BE2C (cell line): ENCODE results near the gene FAM13C.

Experiments
- DNase-seq: peaks from one replicate; pipeline ENCODE4 v3.0.0-alpha.2; 2020
- H3K27me3 ChIP-seq: fragments of 250-450 bp; sonication (Bioruptor Pico); 2 replicates; pipeline ENCODE4 v1.5.1; 2020; ENCODE audit warnings: mild to moderate bottlenecking
- H3K36me3 ChIP-seq: fragments of 250-450 bp; sonication (Bioruptor Pico); 2 replicates; pipeline ENCODE4 v1.5.1; 2020; ENCODE audit warnings: mild to moderate bottlenecking
- H3K4me1 ChIP-seq: fragments of 250-450 bp; sonication (Bioruptor Pico); 2 replicates; pipeline ENCODE4 v1.5.1; 2020
- H3K4me3 ChIP-seq: 2 replicates; pipeline ENCODE4 v1.5.1; 2011; ENCODE audit warnings: low read depth, low read length
- H3K9me3 ChIP-seq: fragments of 250-450 bp; sonication (Bioruptor Pico); 2 replicates; pipeline ENCODE4 v1.5.1; 2020
- TF ChIP-seq, protein P1 (sequence below): IDR thresholded peaks from 2 replicates; pipeline ENCODE4 v1.5.1; 2012; ENCODE audit warnings: mild to moderate bottlenecking, low read depth, low read length

FAM13C gene

DNA sequence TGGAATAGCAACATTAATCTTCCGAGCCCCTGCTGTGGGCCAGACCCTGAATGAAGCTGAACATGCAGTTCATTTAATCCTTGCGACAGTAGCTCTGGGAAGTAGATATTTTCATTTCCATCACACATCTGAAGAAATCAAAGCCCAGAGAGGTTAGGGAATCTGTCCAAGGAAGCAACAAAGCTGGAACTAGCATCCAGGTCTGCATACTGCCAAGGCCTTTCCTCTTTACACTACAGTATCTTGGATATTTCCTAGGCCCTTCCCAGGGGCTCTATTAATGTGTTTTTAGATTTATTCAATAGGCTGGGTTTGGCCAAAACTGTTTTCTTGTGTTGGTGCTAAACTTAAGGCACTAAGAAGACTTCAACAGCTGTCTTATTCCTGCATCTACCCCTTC, 48.1 kb downstream of the FAM13C start:
- H3K36me3 ChIP-seq, result no peaks in the 10 kb centered on the region
- TF ChIP-seq, protein P1, sequence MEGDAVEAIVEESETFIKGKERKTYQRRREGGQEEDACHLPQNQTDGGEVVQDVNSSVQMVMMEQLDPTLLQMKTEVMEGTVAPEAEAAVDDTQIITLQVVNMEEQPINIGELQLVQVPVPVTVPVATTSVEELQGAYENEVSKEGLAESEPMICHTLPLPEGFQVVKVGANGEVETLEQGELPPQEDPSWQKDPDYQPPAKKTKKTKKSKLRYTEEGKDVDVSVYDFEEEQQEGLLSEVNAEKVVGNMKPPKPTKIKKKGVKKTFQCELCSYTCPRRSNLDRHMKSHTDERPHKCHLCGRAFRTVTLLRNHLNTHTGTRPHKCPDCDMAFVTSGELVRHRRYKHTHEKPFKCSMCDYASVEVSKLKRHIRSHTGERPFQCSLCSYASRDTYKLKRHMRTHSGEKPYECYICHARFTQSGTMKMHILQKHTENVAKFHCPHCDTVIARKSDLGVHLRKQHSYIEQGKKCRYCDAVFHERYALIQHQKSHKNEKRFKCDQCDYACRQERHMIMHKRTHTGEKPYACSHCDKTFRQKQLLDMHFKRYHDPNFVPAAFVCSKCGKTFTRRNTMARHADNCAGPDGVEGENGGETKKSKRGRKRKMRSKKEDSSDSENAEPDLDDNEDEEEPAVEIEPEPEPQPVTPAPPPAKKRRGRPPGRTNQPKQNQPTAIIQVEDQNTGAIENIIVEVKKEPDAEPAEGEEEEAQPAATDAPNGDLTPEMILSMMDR, result no peak
- no peaks in the 10 kb centered on the region for H3K27me3 ChIP-seq
- no peak for DNase-seq
- no peaks in the 10 kb centered on the region for H3K9me3 ChIP-seq
- no peaks in the 10 kb centered on the region for H3K4me1 ChIP-seq
- no peak overlapping the region for H3K4me3 ChIP-seq

DNA sequence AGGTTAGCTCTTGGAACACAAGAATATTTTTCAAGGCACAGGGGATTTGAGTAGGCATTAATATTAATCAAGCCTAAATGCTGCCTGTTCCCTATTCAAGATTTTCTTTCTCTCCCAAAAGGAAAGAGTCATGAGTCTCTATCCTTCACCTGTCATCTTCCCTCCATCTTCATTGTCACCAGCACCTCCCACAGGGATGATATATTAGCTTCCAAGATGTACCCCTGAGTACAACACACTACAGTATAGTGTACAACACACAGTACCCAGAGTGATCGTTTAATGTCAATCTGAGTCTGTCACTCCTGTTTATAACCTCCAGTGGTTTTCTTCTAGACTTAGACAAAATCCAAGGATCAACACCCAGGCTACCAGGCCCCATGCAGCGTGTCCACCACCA, 50.1 kb downstream of the FAM13C start:
- Histone ChIP-seq H3K4me3 (no peak overlapping the region), H3K9me3 (no peaks in the 10 kb centered on the region), H3K4me1 (no peaks in the 10 kb centered on the region), H3K27me3 (no peaks in the 10 kb centered on the region), H3K36me3 (no peaks in the 10 kb centered on the region)
- TF ChIP-seq, protein P1, result no peak
- DNase-seq, result no peak

DNA sequence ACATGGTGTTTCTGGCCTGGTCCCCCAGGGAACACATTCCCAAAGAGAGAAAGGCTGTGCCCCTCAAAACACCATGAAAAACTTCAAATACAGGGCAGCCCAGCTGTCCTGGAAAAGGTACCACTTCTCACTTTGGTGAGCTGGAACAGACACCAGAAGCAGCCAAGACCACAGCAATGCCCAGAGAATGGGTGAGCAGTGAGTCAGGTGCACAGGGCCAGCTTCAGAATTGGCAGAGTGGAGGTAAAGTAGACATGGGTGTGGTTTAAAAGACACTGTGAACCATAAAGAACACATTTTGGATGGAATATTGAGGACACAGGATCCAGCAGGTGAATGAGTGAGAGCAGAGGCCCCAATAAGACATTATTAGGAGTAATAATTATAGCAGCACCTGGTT, 51.3 kb downstream of the FAM13C start:
- TF ChIP-seq, protein P1, result no peak
- Histone ChIP-seq H3K36me3 (no peaks in the 10 kb centered on the region), H3K27me3 (no peaks in the 10 kb centered on the region), H3K4me3 (no peak overlapping the region), H3K9me3 (no peaks in the 10 kb centered on the region), H3K4me1 (no peaks in the 10 kb centered on the region)
- DNase-seq, result no peak

DNA sequence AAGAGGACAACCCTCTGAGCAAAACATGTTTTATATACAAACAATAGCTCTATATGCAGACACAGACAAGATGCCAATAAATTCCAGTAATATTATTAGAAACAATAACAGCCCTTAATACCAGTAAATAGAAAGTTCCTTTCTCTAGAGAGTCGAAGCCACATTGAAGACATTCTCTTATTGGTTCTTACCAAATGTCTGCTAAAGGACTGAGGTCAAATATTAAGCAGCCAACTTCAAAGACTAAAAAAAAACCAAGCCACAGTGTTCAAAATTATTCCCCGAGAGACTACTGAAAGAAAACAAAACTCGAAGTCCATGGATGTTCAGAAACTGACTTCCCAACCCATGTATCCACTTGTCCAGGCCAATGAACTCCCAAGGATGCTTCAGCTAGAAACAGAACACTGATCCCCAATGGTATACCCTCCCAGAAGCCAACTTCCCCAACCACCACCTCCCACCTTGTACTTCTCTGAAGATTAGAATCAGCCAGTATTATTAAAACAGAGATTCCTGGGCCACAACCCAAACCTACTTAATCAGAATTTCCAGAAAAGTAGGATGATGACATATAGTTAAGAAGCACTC, 51.9 kb downstream of the FAM13C start:
- no peaks in the 10 kb centered on the region for H3K27me3 ChIP-seq
- H3K4me3 ChIP-seq, result no peak overlapping the region
- H3K36me3 ChIP-seq, result no peaks in the 10 kb centered on the region
- no peaks in the 10 kb centered on the region for H3K4me1 ChIP-seq
- no peaks in the 10 kb centered on the region for H3K9me3 ChIP-seq
- TF ChIP-seq, protein P1, result no peak
- no peak for DNase-seq

DNA sequence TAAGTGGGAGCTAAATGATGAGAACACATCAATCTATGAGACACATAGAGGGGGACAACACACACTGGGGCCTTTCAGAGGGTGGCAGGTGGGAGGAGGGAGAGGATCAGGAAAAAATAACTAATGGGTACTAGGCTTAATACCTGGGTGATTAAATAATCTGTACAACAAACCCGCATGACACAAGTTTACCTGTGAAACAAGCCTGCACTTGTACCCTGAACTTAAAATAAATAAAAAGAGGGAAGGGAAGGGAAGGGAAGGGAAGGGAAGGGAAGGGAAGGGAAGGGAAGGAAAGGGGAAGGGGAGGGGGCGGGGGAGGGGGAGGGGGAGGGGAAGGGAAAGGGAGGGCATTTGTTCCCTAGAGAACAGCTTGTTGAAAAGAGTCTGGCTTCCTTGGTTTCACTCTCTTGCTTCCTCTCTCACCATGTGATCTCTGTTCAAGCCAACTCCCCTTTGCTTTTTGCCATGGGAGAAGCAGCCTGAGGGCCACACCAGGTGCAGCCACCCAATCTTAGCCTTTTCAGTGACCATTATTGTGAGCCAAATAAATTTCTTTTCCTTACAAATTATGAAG, 57.7 kb downstream of the FAM13C start:
- no peak for DNase-seq
- H3K4me3 ChIP-seq, result no peak overlapping the region
- TF ChIP-seq, protein P1, result no peak
- H3K9me3 ChIP-seq, result no peaks in the 10 kb centered on the region
- peaks cover 14% of the 10 kb centered on the region for H3K4me1 ChIP-seq
- H3K36me3 ChIP-seq, result no peaks in the 10 kb centered on the region; the same call in 1 of the 2 replicates
- H3K27me3 ChIP-seq, result no peaks in the 10 kb centered on the region

DNA sequence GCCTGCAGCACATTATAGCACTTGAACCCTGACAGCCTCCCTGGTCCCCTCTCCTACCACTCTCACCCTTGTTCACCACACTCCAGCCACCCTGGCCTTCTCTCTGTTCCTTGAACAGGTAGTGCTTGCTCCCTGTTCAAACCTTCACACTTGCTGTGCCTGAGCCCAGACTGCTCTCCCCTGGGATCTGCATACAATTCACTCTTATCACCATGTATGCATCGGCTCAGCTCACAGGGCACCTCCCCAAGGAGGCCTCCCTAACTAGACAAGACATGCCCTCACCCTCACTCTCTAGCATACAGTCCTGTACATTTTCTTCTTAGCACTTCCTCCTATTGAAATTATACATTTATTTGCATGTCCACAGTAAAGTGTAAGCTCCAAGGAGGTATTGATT, 59.3 kb downstream of the FAM13C start:
- Histone ChIP-seq H3K9me3 (no peaks in the 10 kb centered on the region), H3K36me3 (no peaks in the 10 kb centered on the region; the same call in 1 of the 2 replicates), H3K27me3 (no peaks in the 10 kb centered on the region), H3K4me3 (no peak overlapping the region), H3K4me1 (peaks cover 14% of the 10 kb centered on the region)
- peak; percentile 38 for DNase-seq
- TF ChIP-seq, protein P1, result no peak
